Measurements from ENCODE around the gene GTPBP1.
A peak's percentile ranks its signal among the peaks of the same experiment; 100 is the strongest.

Gene GTPBP1

DNA sequence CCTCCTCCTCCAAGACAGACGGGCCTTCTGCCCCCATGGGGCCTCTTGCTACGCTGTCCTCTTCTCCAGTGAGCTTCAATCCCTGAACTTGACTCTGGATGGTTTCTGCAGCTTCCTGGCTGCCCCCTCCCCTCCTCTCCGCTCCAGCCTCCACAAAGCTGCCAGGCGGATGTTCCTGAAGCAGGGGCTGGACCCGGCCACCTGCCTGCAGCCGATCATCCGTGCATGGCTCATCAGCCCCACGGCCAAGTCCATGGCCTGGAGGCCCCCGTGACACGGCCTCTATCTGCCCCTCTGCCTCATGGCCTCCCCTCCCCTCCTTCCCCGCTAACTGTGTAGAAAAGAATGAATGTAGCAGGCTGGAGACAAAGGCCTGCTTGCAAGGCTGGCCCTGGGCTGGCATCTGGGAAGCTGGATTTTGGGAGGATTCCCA is 56.8 kb downstream of the GTPBP1 start:
- H3K4me3 ChIP-seq (ENCODE audit: low read depth, low read length): no peak overlapping the region
- TF ChIP-seq, protein P1, sequence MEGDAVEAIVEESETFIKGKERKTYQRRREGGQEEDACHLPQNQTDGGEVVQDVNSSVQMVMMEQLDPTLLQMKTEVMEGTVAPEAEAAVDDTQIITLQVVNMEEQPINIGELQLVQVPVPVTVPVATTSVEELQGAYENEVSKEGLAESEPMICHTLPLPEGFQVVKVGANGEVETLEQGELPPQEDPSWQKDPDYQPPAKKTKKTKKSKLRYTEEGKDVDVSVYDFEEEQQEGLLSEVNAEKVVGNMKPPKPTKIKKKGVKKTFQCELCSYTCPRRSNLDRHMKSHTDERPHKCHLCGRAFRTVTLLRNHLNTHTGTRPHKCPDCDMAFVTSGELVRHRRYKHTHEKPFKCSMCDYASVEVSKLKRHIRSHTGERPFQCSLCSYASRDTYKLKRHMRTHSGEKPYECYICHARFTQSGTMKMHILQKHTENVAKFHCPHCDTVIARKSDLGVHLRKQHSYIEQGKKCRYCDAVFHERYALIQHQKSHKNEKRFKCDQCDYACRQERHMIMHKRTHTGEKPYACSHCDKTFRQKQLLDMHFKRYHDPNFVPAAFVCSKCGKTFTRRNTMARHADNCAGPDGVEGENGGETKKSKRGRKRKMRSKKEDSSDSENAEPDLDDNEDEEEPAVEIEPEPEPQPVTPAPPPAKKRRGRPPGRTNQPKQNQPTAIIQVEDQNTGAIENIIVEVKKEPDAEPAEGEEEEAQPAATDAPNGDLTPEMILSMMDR (IDR thresholded peaks at IDR 0.05; ENCODE audit: borderline replicate concordance, insufficient read depth, low read depth, low read length): no peak

- H3K4me3 ChIP-seq (ENCODE audit: low read depth, low read length): no peak overlapping the region
- TF ChIP-seq, protein P1 (IDR thresholded peaks at IDR 0.05; ENCODE audit: borderline replicate concordance, insufficient read depth, low read depth, low read length): peak; percentile 92
These were observed 60.5 kb downstream of the GTPBP1 start for GRCh38 chr22:38766076-38766777.

- TF ChIP-seq, protein P1 (IDR thresholded peaks at IDR 0.05; ENCODE audit: borderline replicate concordance, insufficient read depth, low read depth, low read length): no peak
- H3K4me3 ChIP-seq (ENCODE audit: low read depth, low read length): no peak overlapping the region
These were observed 61.6 kb downstream of the GTPBP1 start for GRCh38 chr22:38767313-38767712.

DNA sequence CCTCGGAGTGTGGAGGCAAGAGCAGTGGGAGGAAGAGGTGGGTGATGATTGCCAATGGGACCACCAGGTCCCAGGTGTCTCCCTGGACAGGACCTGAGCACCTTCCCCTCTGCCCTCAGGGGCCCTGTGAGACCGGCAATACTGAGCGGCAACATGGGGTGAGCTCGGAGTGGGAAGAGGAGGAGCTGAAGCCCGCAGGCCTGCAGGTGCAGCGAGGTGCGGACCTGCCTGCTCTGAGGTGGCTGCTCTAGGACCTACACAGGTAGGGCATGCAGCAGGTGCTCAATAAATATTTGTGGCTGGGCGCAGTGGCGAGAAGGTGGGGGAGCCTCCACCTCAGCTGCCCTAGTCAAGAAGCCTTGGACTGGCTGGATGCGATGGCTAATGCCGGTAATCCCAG is 62.3 kb downstream of the GTPBP1 start:
- H3K4me3 ChIP-seq (ENCODE audit: low read depth, low read length): no peak overlapping the region
- TF ChIP-seq, protein P1 (IDR thresholded peaks at IDR 0.05; ENCODE audit: borderline replicate concordance, insufficient read depth, low read depth, low read length): no peak

GRCh38 chr22:38770257-38770949 is 64.7 kb downstream of the GTPBP1 start:
- TF ChIP-seq, protein P1 (IDR thresholded peaks at IDR 0.05; ENCODE audit: borderline replicate concordance, insufficient read depth, low read depth, low read length): no peak
- H3K4me3 ChIP-seq (ENCODE audit: low read depth, low read length): no peak overlapping the region

DNA sequence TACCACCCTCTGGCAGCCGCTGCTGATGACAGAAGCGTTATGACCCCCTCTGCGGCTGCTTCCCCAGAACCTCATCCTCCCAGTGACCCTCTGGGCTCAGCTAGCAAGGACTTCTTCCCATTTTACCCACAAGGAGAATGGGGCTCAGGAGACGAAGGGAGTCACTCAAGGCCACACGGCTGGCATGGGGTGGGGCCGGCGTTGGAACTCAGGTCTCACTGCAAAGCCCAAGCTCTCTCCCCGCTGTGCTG is 66.8 kb downstream of the GTPBP1 start:
- no peak overlapping the region for H3K4me3 ChIP-seq (ENCODE audit: low read depth, low read length)
- TF ChIP-seq, protein P1 (IDR thresholded peaks at IDR 0.05; ENCODE audit: borderline replicate concordance, insufficient read depth, low read depth, low read length): no peak

DNA sequence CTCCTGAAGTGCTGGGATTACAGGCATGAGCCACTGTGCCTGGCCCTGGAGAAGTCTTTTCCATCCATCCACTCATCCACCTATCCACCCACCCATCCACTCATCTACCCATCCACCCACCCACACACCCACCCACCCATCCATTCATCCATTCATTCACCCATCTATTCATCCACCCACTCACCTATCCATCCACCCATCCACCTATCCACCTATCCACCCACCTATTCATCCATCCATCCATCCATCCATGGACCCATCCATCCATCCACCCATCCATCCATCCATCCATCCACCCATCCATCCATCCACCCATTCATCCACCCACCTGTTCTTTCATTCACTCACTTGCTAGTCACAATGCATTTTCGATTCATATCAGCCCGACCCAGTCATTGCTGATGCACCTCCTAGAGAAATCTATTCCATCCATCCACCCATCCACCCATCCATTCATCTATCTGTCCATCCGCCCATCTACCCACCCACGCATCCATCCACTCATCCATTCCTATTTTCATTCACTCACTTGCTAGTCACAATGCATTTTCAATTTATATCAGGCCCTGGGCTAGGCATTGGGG is 67.7 kb downstream of the GTPBP1 start:
- TF ChIP-seq, protein P1 (IDR thresholded peaks at IDR 0.05; ENCODE audit: borderline replicate concordance, insufficient read depth, low read depth, low read length): no peak
- no peak overlapping the region for H3K4me3 ChIP-seq (ENCODE audit: low read depth, low read length)
